GM21723 (cell line): Measurements from ENCODE around the gene VPREB3.

Source experiments
- ATAC-seq: cut with Tn5 transposase; IDR thresholded peaks from one replicate; pipeline ENCODE4 v1.9.1; 2021; ENCODE audit warnings: mild to moderate bottlenecking, moderate library complexity; ENCODE audit not compliant: unreplicated experiment

Gene VPREB3

GRCh38 chr22:23704062-23704461 lies 50.2 kb downstream of the VPREB3 start:
- ATAC-seq: no peak
